H1 (cell line): ENCODE results near the gene PPP1R1A. TPM values are rescaled to one million over a fixed set of nuclear protein-coding genes. Genes with fewer than 3 reads are reported as not detected.

ENCODE experiments used
- CTCF ChIA-PET: fragments of 300-600 bp; sonication (Branson Sonifier 250); formaldehyde crosslinking; loops from one replicate; lab custom pipeline; 2021; ENCODE audit not compliant: partially characterized antibody; lab: Charles Lee
- POLR2A ChIA-PET: fragments of 300-600 bp; sonication (Branson Sonifier 250); formaldehyde crosslinking; loops from one replicate; lab custom pipeline; 2021; ENCODE audit warnings: inconsistent platforms; ENCODE audit not compliant: partially characterized antibody; lab: Charles Lee
- DNase-seq, 2 experiments: peaks; one replicate each; pipeline versions ENCODE4 v3.0.0 to v3.0.0-alpha.2; 2010 to 2022; ENCODE audit warnings: low spot score in 2 of 2, low read depth in 1 of 2, mixed read lengths in 1 of 2
- FAIRE-seq: peaks from 2 replicates; lab custom pipeline; 2011; peaks lifted over from hg19 to GRCh38; lab: Jason Lieb, UNC
- H2AFZ ChIP-seq: 2 replicates; pipeline ENCODE4 v1.8.1; 2012; ENCODE audit warnings: low read length, inconsistent platforms
- H2AK5ac ChIP-seq: 2 replicates; pipeline ENCODE4 v1.6.1; 2013; ENCODE audit warnings: low read depth, low read length
- H2BK120ac ChIP-seq: replicated peaks from 2 replicates; pipeline ENCODE3; 2013; ENCODE audit warnings: low read depth, low read length, inconsistent platforms
- H2BK12ac ChIP-seq: 2 replicates; pipeline ENCODE4 v1.6.1; 2013; ENCODE audit warnings: low read depth, low read length
- H2BK15ac ChIP-seq: 2 replicates; pipeline ENCODE4 v1.6.1; 2013; ENCODE audit warnings: low read length
- H2BK20ac ChIP-seq: 2 replicates; pipeline ENCODE4 v1.6.1; 2013; ENCODE audit warnings: low read length
- H2BK5ac ChIP-seq: 2 replicates; pipeline ENCODE4 v1.6.1; 2013; ENCODE audit warnings: low read depth, low read length
- H3K14ac ChIP-seq: 2 replicates; pipeline ENCODE4 v1.6.1; 2013; ENCODE audit warnings: inconsistent platforms; ENCODE audit not compliant: insufficient read length
- H3K18ac ChIP-seq: 2 replicates; pipeline ENCODE4 v1.6.1; 2013; ENCODE audit warnings: low read length; ENCODE audit errors: extremely low read depth
- H3K23ac ChIP-seq: 2 replicates; pipeline ENCODE4 v1.6.1; 2013; ENCODE audit warnings: inconsistent platforms; ENCODE audit not compliant: insufficient read length
- H3K23me2 ChIP-seq: 2 replicates; pipeline ENCODE4 v1.6.1; 2013; ENCODE audit warnings: low read depth, low read length
- H3K27ac ChIP-seq: 2 replicates; pipeline ENCODE4 v1.6.1; 2011; ENCODE audit warnings: low read depth, low read length, inconsistent platforms
- H3K27me3 ChIP-seq, 4 experiments: replicated peaks in 1 of 4; 1 replicate in 1 of 4; 2 replicates in 3 of 4; pipeline versions ENCODE4 v1.6.1 to v1.8.1; 2011 to 2013; ENCODE audit warnings: low read length in 3 of 4, mild to moderate bottlenecking in 3 of 4, inconsistent platforms in 2 of 4, mixed read lengths in 2 of 4, moderate library complexity in 1 of 4; ENCODE audit not compliant: control insufficient read depth in 3 of 4, insufficient read depth in 3 of 4; ENCODE audit errors: extremely low read depth in 1 of 4
- H3K36me3 ChIP-seq, 4 experiments: 2 replicates each; pipeline versions ENCODE4 v1.6.1 to v1.8.1; 2011 to 2013; ENCODE audit warnings: mild to moderate bottlenecking in 4 of 4, low read length in 3 of 4, moderate library complexity in 2 of 4, control low read depth in 1 of 4, inconsistent platforms in 1 of 4; ENCODE audit not compliant: insufficient read depth in 4 of 4, control insufficient read depth in 2 of 4
- H3K4ac ChIP-seq: replicated peaks from 2 replicates; pipeline ENCODE3; 2013; ENCODE audit warnings: low read length, low read depth, mixed read lengths, inconsistent platforms; ENCODE audit not compliant: insufficient read length
- H3K4me1 ChIP-seq, 4 experiments: replicated peaks in 1 of 4; 1 replicate in 1 of 4; 2 replicates in 3 of 4; pipeline versions ENCODE4 v1.6.1 to v1.8.1; 2011 to 2013; ENCODE audit warnings: low read length in 3 of 4, inconsistent platforms in 2 of 4, mixed read lengths in 1 of 4; ENCODE audit not compliant: insufficient read depth in 4 of 4, control insufficient read depth in 3 of 4
- H3K4me2 ChIP-seq, 2 experiments: 2 replicates each; pipeline versions ENCODE4 v1.6.1 to v1.8.1; 2011 to 2013; ENCODE audit warnings: low read depth in 2 of 2, low read length in 2 of 2, control low read depth in 1 of 2, inconsistent platforms in 1 of 2, mild to moderate bottlenecking in 1 of 2; ENCODE audit not compliant: insufficient read depth in 1 of 2
- H3K4me3 ChIP-seq, 4 experiments: fragments of 200-600, 300-600 bp in 1 of 4; sonication (generic), shearing (Covaris generic), sonication (Bioruptor Twin) in 1 of 4; 2 replicates each; pipeline versions ENCODE4 v1.5.1 to v1.8.1; 2011 to 2016; ENCODE audit warnings: low read length in 4 of 4, low read depth in 3 of 4, control low read depth in 2 of 4, inconsistent platforms in 2 of 4, mild to moderate bottlenecking in 2 of 4, mixed read lengths in 1 of 4, moderate library complexity in 1 of 4; ENCODE audit not compliant: insufficient read depth in 2 of 4; ENCODE audit errors: extremely low read depth in 1 of 4
- H3K56ac ChIP-seq: replicated peaks from 2 replicates; pipeline ENCODE3; 2013; ENCODE audit warnings: low read depth, mild to moderate bottlenecking, mixed read lengths, low read length, inconsistent platforms; ENCODE audit not compliant: insufficient read length
- H3K79me1 ChIP-seq: 2 replicates; pipeline ENCODE4 v1.6.1; 2013; ENCODE audit warnings: low read depth, low read length, control low read depth
- H3K79me2 ChIP-seq, 2 experiments: 2 replicates each; pipeline versions ENCODE4 v1.6.1 to v1.8.1; 2012 to 2013; ENCODE audit warnings: low read length in 2 of 2, mild to moderate bottlenecking in 2 of 2, inconsistent platforms in 1 of 2; ENCODE audit not compliant: insufficient read depth in 2 of 2, control insufficient read depth in 1 of 2
- H3K9ac ChIP-seq, 4 experiments: replicated peaks in 1 of 4; 1 replicate in 1 of 4; 2 replicates in 3 of 4; pipeline versions ENCODE4 v1.6.1 to v1.8.1; 2011 to 2013; ENCODE audit warnings: low read depth in 3 of 4, low read length in 3 of 4, control low read depth in 2 of 4, mild to moderate bottlenecking in 2 of 4, moderate library complexity in 2 of 4, inconsistent platforms in 1 of 4; ENCODE audit errors: extremely low read depth in 1 of 4
- H3K9me3 ChIP-seq, 2 experiments: 2 replicates each; pipeline versions ENCODE4 v1.6.1 to v1.8.1; 2012 to 2013; ENCODE audit warnings: mild to moderate bottlenecking in 2 of 2, moderate library complexity in 2 of 2, control low read depth in 1 of 2, inconsistent platforms in 1 of 2, low read depth in 1 of 2, low read length in 1 of 2, mixed read lengths in 1 of 2; ENCODE audit not compliant: insufficient read depth in 2 of 2
- H4K20me1 ChIP-seq, 2 experiments: replicated peaks in 1 of 2; 2 replicates each; pipeline versions ENCODE3 to v1.8.1; 2011 to 2013; ENCODE audit warnings: inconsistent platforms in 2 of 2, low read length in 2 of 2, mild to moderate bottlenecking in 1 of 2; ENCODE audit not compliant: insufficient read depth in 2 of 2, control insufficient read depth in 1 of 2
- H4K5ac ChIP-seq: 2 replicates; pipeline ENCODE4 v1.6.1; 2013; ENCODE audit warnings: low read length, low read depth, mixed read lengths, inconsistent platforms; ENCODE audit not compliant: insufficient read length
- H4K8ac ChIP-seq: 2 replicates; pipeline ENCODE4 v1.8.0; 2013; ENCODE audit warnings: mild to moderate bottlenecking, moderate library complexity, low read length, inconsistent platforms; ENCODE audit not compliant: insufficient read depth; ENCODE audit errors: extremely low read depth
- H4K91ac ChIP-seq: replicated peaks from 2 replicates; pipeline ENCODE3; 2013; ENCODE audit warnings: low read length, mixed read lengths, inconsistent platforms; ENCODE audit not compliant: insufficient read length
- CEBPB ChIP-seq: IDR thresholded peaks from 2 replicates; pipeline ENCODE4 v1.6.1; 2012; ENCODE audit warnings: low read depth, low read length
- CHD2 ChIP-seq: IDR thresholded peaks from 2 replicates; pipeline ENCODE4 v1.6.1; 2012; ENCODE audit warnings: low read length, improper control_type of control experiment
- FOSL1 ChIP-seq: IDR thresholded peaks from 2 replicates; pipeline ENCODE4 v1.6.1; 2011; ENCODE audit warnings: mild to moderate bottlenecking, low read depth, low read length, moderate library complexity; ENCODE audit not compliant: insufficient read depth
- HDAC6 ChIP-seq: IDR thresholded peaks from one replicate; pipeline ENCODE4 v1.7.1; 2012; ENCODE audit warnings: low read depth, mild to moderate bottlenecking, inconsistent platforms, low read length, moderate library complexity
- JUND ChIP-seq: IDR thresholded peaks from 2 replicates; pipeline ENCODE4 v1.6.1; 2011; ENCODE audit warnings: mild to moderate bottlenecking, improper control_type of control experiment, low read length
- NANOG ChIP-seq: IDR thresholded peaks from 2 replicates; pipeline ENCODE4 v1.6.1; 2011; ENCODE audit warnings: low read length, low read depth, mild to moderate bottlenecking, inconsistent platforms; ENCODE audit not compliant: insufficient read depth, poor library complexity, severe bottlenecking
- NRF1 ChIP-seq: IDR thresholded peaks from 2 replicates; pipeline ENCODE4 v1.6.1; 2011; ENCODE audit warnings: mild to moderate bottlenecking, low read depth, low read length, improper control_type of control experiment
- POLR2A ChIP-seq, 2 experiments: IDR thresholded peaks; 1 replicate in 1 of 2; 2 replicates in 1 of 2; pipeline ENCODE4 v1.6.1; 2011; ENCODE audit warnings: low read depth in 2 of 2, low read length in 2 of 2, mild to moderate bottlenecking in 2 of 2; ENCODE audit errors: control extremely low read depth in 1 of 2
- RBBP5 ChIP-seq: IDR thresholded peaks from 2 replicates; pipeline ENCODE4 v1.7.1; 2012; ENCODE audit warnings: low read depth, mild to moderate bottlenecking, inconsistent platforms, low read length, moderate library complexity, borderline replicate concordance
- SP1 ChIP-seq: IDR thresholded peaks from 2 replicates; pipeline ENCODE4 v1.6.1; 2011; ENCODE audit warnings: low read depth, low read length
- SRF ChIP-seq: IDR thresholded peaks from 2 replicates; pipeline ENCODE4 v1.6.1; 2011; ENCODE audit warnings: mild to moderate bottlenecking, low read depth, low read length, moderate library complexity
- TAF7 ChIP-seq: optimal IDR thresholded peaks from 2 replicates; pipeline ENCODE3; 2011; ENCODE audit warnings: low read depth, mild to moderate bottlenecking, inconsistent platforms, low read length, moderate library complexity, borderline replicate concordance
- TBP ChIP-seq: IDR thresholded peaks from 2 replicates; pipeline ENCODE4 v1.6.1; 2011; ENCODE audit warnings: low read depth, low read length, improper control_type of control experiment
- TCF12 ChIP-seq: IDR thresholded peaks from 2 replicates; pipeline ENCODE4 v1.6.1; 2011; ENCODE audit warnings: low read depth, mild to moderate bottlenecking, low read length
- WGBS, 2 experiments: shearing (Covaris generic) in 1 of 2; methylation state at CpG; one replicate each; pipeline versions ENCODE4 v1.1.6 to v1.1.7; 2013 to 2015; ENCODE audit warnings: low lambda C conversion rate in 2 of 2, mixed read lengths in 2 of 2, inconsistent platforms in 1 of 2, low coverage in 1 of 2, missing lambda C conversion rate in 1 of 2; ENCODE audit not compliant: insufficient replicate concordance in 2 of 2, insufficient coverage in 1 of 2, insufficient read length in 1 of 2; ENCODE audit errors: extremely low coverage in 1 of 2, missing lambda C conversion rate in 1 of 2; 5-methylcytosine and 5-hydroxymethylcytosine counted together
- polyA plus RNA-seq, 7 experiments: library from polyadenylated mRNA; depleted of rRNA in 3 of 7; stranded (reverse) in 5 of 7; unstranded in 2 of 7; fragments of >200 nt in 5 of 7; fragments of 200-250 nt in 2 of 7; gene quantifications; 1 replicate in 5 of 7; 2 replicates in 1 of 7; 4 replicates in 1 of 7; pipeline versions ENCODE4 v1.2.1 to v1.2.3, GENCODE V29; 2011 to 2013; ENCODE audit warnings: missing spikeins in 2 of 7, mixed read lengths in 2 of 7
- total RNA-seq: library from RNA; stranded (reverse); fragmentation: NEBNext Ultra II Directional; extraction: Animal tissue kit (Norgen Biotek cat#: 25700); gene quantifications from 2 replicates; pipeline ENCODE4 v1.2.1, GENCODE V29; 2021
- TF ChIP-seq, protein P1 (sequence below): IDR thresholded peaks from 2 replicates; pipeline ENCODE4 v1.6.1; 2011; ENCODE audit warnings: low read depth, mild to moderate bottlenecking, low read length; ENCODE audit not compliant: insufficient read depth

Gene PPP1R1A
- total and polyA plus RNA-seq, 2 of the 8 experiments (the other 6 are each of a cell fraction or from before 2014, with no cell fraction given) = 5.8 to 13.1 TPM

- ChIA-PET CTCF (interaction anchor here (0.7 to 6.2 kb wide), 26 partner anchors 9 to 369 kb away, joined by 3 to 57 read pairs (median 9); no protein-coding TSS in a partner anchor), POLR2A (interaction anchor here (0.9 to 1.2 kb wide), 3 partner anchors 17 to 68 kb away, joined by 3 read pairs; no protein-coding TSS in a partner anchor)
- H3K18ac ChIP-seq = no peak overlapping the region
- no peak overlapping the region for H2AK5ac ChIP-seq
- peaks cover 0 to 4% (median 2%) of the 10 kb centered on the region in 4 experiments; a peak in 5 of 7 replicates for H3K4me1 ChIP-seq
- no peak overlapping the region for H3K4ac ChIP-seq
- H4K5ac ChIP-seq = no peak overlapping the region
- no peak overlapping the region for H2BK15ac ChIP-seq
- H3K23ac ChIP-seq = no peak overlapping the region
- H2BK120ac ChIP-seq = no peak overlapping the region
- H4K8ac ChIP-seq = no peak overlapping the region
- no peak overlapping the region for H2AFZ ChIP-seq
- no peaks in the 10 kb centered on the region for H3K36me3 ChIP-seq
- FAIRE-seq (no peak), DNase-seq (no peak)
- no peak overlapping the region for H2BK20ac ChIP-seq
- no peaks in the 10 kb centered on the region for H3K9me3 ChIP-seq
- no peak overlapping the region for H2BK5ac ChIP-seq
- no peak overlapping the region for H3K14ac ChIP-seq
- 87% methylated on average over 3 of the region's 3 CpGs; no CpG with 5 or more reads in 1 of the 2 experiments for WGBS, 2 experiments
- no peaks in the 10 kb centered on the region for H3K79me1 ChIP-seq
- H4K91ac ChIP-seq = no peak overlapping the region
- H3K79me2 ChIP-seq = no peaks in the 10 kb centered on the region
- H3K4me3 ChIP-seq = no peak overlapping the region
- H3K23me2 ChIP-seq = 0 out of 2 replicates have a peak, but pooled peaks cover 2% of the 10 kb centered on the region
- H3K4me2 ChIP-seq = no peak overlapping the region
- no peak overlapping the region for H3K56ac ChIP-seq
- no peaks in the 10 kb centered on the region for H4K20me1 ChIP-seq
- no peak overlapping the region for H2BK12ac ChIP-seq
- H3K27me3 ChIP-seq = peaks cover 0 to 28% (median 23%) of the 10 kb centered on the region in 4 experiments; a peak in 5 of 7 replicates
- no peak overlapping the region for H3K9ac ChIP-seq
- H3K27ac ChIP-seq = no peak overlapping the region
- TF ChIP-seq TCF12 (no peak), FOSL1 (no peak), CHD2 (no peak), CEBPB (no peak), TBP (no peak), SP1 (no peak), NRF1 (no peak), SRF (no peak), POLR2A (IDR thresholded peaks at IDR 0.05; ENCODE audit: control extremely low read depth in 1 of 2, low read depth in 2 of 2, low read length in 2 of 2) (no peak), RBBP5 (no peak), TAF7 (no peak), NANOG (no peak), HDAC6 (no peak), JUND (no peak)
- TF ChIP-seq, protein P1, sequence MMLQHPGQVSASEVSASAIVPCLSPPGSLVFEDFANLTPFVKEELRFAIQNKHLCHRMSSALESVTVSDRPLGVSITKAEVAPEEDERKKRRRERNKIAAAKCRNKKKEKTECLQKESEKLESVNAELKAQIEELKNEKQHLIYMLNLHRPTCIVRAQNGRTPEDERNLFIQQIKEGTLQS = no peak
These were observed 7.0 kb upstream of the PPP1R1A start for GRCh38 chr12:54595471-54595870.
